Gastroesophageal sphincter (tissue), 4 donors: ENCODE measurements around the gene LLGL2. TPM values are rescaled to one million over a fixed set of nuclear protein-coding genes. Genes with fewer than 3 reads are reported as not detected.

Experiments
- ATAC-seq: fragments of 150-250 bp; one replicate; pipeline ENCODE4 v1.9.1; 2016; ENCODE audit warnings: mild to moderate bottlenecking, moderate library complexity
- H3K27ac ChIP-seq, 4 donors: fragments of 200-600 bp; sonication (generic) in 3 of 4; 1 replicate in 3 of 4; 2 replicates in 1 of 4; pipeline ENCODE4 v1.5.1; 2016 to 2019
- H3K27me3 ChIP-seq: fragments of 200-600 bp; sonication (generic); one replicate; pipeline ENCODE4 v1.5.1; 2019
- H3K36me3 ChIP-seq, 2 donors: fragments of 200-600 bp; sonication (generic); one replicate each; pipeline ENCODE4 v1.5.1; 2019; ENCODE audit warnings: control low read depth in 1 of 2
- H3K4me1 ChIP-seq, 3 donors: fragments of 200-600 bp; sonication (generic); 1 replicate in 2 of 3; 2 replicates in 1 of 3; pipeline ENCODE4 v1.5.1; 2016 to 2019; ENCODE audit warnings: control low read depth in 2 of 3
- H3K4me3 ChIP-seq, 2 donors: fragments of 200-600 bp; sonication (generic); one replicate each; pipeline ENCODE4 v1.5.1; 2019; ENCODE audit warnings: mild to moderate bottlenecking in 1 of 2, moderate library complexity in 1 of 2
- H3K9me3 ChIP-seq, 3 donors: fragments of 200-600 bp; sonication (generic); one replicate each; pipeline ENCODE4 v1.5.1; 2017 to 2019; ENCODE audit warnings: control low read depth in 2 of 3
- EP300 ChIP-seq: sonication (generic); formaldehyde crosslinking; IDR thresholded peaks from one replicate; pipeline ENCODE4 v1.6.1; 2017; ENCODE audit warnings: antibody characterized with exemption, mild to moderate bottlenecking
- POLR2A ChIP-seq, 2 donors: fragments of 450-650 bp; IDR thresholded peaks; one replicate each; pipeline ENCODE4 v1.6.1; 2017; ENCODE audit warnings: antibody characterized with exemption in 2 of 2, mild to moderate bottlenecking in 2 of 2, moderate library complexity in 1 of 2
- POLR2AphosphoS5 ChIP-seq: sonication (generic); formaldehyde crosslinking; IDR thresholded peaks from one replicate; pipeline ENCODE4 v1.6.1; 2017; ENCODE audit warnings: antibody characterized with exemption
- WGBS, 2 donors: methylation state at CpG; one replicate each; pipeline ENCODE4 v1.1.5; 2018; ENCODE audit warnings: low coverage in 1 of 2; 5-methylcytosine and 5-hydroxymethylcytosine counted together
- total RNA-seq, 4 donors: library from RNA; depleted of rRNA; stranded (reverse); fragments of >200 nt; gene quantifications; one replicate each; pipeline ENCODE4 v1.1.0, GENCODE V29; 2016
- TF ChIP-seq, protein P1 (sequence below), 4 experiments: fragments of 200-600 bp in 2 of 4; fragments of 450-650 bp in 2 of 4; sonication (generic) in 1 of 4; IDR thresholded peaks; one replicate each; pipeline ENCODE4 v1.5.1; 2017 to 2019; ENCODE audit warnings: antibody characterized with exemption in 4 of 4, mild to moderate bottlenecking in 2 of 4, moderate library complexity in 2 of 4

Gene LLGL2
- total RNA-seq, 4 donors from 2014 or later = 2.3 to 7.9 (median 5.8) TPM

DNA sequence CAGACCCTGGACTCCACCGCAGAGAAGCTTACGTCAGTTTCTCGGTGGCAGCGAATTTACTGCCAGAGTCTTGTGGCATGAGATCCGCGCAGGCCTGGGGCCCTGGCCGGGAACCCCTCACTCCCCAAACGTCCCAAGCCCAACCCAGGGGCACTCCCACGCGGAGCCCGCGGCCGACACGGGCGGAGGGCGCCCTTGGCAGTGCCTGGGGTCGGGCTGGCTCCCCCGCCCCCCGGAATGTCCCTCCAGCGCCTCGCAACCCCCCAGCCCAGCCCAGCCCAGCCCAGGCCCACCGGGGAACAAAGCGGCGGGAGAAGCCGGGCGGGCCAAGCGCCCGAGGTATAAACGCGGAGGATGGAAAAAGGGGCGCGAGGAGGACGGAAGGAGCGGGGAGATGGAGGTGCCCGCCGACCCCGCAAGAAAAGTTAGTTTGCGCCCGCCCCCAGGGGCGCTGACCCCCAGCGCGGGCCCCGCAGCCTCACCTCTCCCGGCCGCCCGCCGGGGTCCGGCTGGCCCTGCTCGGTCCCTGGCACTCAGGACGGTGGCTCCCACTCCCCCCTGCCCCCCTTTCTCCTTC lies 10.5 kb upstream of the LLGL2 start:
- peak overlapping the region; percentile 89 to 96 for H3K4me3 ChIP-seq
- H3K4me1 ChIP-seq = peaks cover 0 to 74% (median 32%) of the 10 kb centered on the region in 3 donors
- no peaks in the 10 kb centered on the region for H3K9me3 ChIP-seq
- no peak for ATAC-seq
- H3K27ac ChIP-seq = peak overlapping the region; percentile 72 to 98 (median 90)
- H3K27me3 ChIP-seq = no peaks in the 10 kb centered on the region
- peaks cover 0 to 21% of the 10 kb centered on the region in 2 donors for H3K36me3 ChIP-seq
- TF ChIP-seq POLR2A (IDR thresholded peaks at IDR 0.05) = peak in 1 of 2 donors; percentile 22
- no peak for TF ChIP-seq POLR2AphosphoS5
- no peak for TF ChIP-seq EP300
- no CpG with 5 or more reads among the region's 50 CpGs for WGBS, 2 donors

DNA sequence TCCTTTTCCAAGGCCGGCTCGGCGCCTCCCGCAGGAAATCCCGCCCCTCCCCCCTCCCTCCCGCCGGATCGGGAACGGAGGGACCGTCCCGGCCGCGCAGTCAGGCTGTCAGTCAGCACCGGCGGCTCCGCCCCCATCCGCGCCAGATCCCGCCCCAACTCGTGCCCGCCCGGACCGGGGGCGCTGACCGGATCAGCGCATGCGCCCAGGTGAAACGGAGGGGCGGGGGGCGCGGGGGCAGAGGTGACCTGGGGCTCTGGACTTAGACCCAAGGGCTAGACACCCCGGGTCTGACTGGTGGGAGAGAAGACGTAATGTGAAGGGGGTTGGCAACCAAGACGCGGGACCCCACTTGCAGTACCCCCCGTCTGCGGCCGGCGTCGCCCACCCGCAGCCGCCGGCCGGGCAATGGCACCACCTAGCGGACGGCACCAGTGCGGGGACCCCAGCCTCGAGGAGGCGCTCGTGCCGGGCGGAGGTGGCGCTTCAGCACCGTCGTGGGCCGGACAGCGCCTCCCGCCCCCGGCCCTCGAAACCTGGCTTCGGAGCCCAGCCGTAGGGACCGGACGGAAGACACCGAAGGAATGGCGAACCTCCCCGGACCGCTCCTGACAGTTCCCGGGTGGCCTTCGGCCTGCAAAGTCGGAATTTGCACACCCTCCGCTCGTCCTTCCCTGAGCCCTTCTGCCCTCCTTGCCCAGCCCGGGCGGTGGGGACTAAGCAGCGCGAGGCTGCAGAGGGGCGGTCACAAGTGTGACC lies 9.8 kb upstream of the LLGL2 start, which contains the start of gene CASKIN2:
TSS of gene CASKIN2 (minus strand) at position 42 of the 759 bp plus-strand sequence. CDS start 1,733 bp downstream, outside the sequence.
- H3K27ac ChIP-seq = peak within 1 kb of the TSS; percentile 72 to 98 (median 90)
- no peaks in the 10 kb centered on the region for H3K9me3 ChIP-seq
- peak within 1 kb of the TSS; percentile 89 to 96 for H3K4me3 ChIP-seq
- WGBS, 2 donors = no CpG with 5 or more reads among the region's 78 CpGs
- TF ChIP-seq, protein P1, sequence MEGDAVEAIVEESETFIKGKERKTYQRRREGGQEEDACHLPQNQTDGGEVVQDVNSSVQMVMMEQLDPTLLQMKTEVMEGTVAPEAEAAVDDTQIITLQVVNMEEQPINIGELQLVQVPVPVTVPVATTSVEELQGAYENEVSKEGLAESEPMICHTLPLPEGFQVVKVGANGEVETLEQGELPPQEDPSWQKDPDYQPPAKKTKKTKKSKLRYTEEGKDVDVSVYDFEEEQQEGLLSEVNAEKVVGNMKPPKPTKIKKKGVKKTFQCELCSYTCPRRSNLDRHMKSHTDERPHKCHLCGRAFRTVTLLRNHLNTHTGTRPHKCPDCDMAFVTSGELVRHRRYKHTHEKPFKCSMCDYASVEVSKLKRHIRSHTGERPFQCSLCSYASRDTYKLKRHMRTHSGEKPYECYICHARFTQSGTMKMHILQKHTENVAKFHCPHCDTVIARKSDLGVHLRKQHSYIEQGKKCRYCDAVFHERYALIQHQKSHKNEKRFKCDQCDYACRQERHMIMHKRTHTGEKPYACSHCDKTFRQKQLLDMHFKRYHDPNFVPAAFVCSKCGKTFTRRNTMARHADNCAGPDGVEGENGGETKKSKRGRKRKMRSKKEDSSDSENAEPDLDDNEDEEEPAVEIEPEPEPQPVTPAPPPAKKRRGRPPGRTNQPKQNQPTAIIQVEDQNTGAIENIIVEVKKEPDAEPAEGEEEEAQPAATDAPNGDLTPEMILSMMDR (IDR thresholded peaks at IDR 0.05) = peak in 3 of 4 experiments; percentile 98 to 99 (median 99)
- TF ChIP-seq EP300 (no peak), POLR2A (IDR thresholded peaks at IDR 0.05) (no peak), POLR2AphosphoS5 (peak; percentile 33)
- peaks cover 0 to 22% of the 10 kb centered on the region in 2 donors for H3K36me3 ChIP-seq
- peak; percentile 90 for ATAC-seq
- peaks cover 0 to 67% (median 32%) of the 10 kb centered on the region in 3 donors for H3K4me1 ChIP-seq
- H3K27me3 ChIP-seq = no peaks in the 10 kb centered on the region

DNA sequence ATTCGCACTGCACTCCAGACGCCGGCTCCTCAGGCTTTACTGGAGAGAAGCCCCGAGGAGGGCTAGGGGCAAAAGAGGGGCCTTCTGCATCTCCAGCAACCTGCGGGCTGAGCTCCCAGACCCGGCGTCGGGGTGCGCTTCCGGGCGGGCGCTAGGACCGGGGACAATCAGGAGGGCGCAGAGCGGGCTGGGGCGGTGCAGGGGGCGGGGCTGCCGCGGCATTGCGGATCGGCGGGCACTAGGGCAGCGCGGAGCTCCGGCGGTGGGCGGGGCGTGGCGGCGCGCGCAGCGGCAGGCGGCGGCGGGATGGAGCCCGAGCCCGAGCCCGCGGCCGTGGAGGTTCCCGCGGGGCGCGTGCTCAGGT lies 9.3 kb upstream of the LLGL2 start, which contains the start of gene TSEN54:
TSS of gene TSEN54 (plus strand) at position 274 of the 364 bp plus-strand sequence. CDS start at position 307, 33 bp downstream.
- Histone ChIP-seq H3K4me1 (peaks cover 0 to 61% (median 32%) of the 10 kb centered on the region in 3 donors), H3K4me3 (peak within 1 kb of the TSS; percentile 89 to 96), H3K36me3 (peaks cover 0 to 27% of the 10 kb centered on the region in 2 donors), H3K27ac (peak within 1 kb of the TSS; percentile 72 to 98 (median 90)), H3K9me3 (no peaks in the 10 kb centered on the region), H3K27me3 (no peaks in the 10 kb centered on the region)
- ATAC-seq = peak; percentile 90
- TF ChIP-seq, protein P1 (IDR thresholded peaks at IDR 0.05) = no peak
- TF ChIP-seq EP300 = no peak
- no peak for TF ChIP-seq POLR2AphosphoS5
- TF ChIP-seq POLR2A (IDR thresholded peaks at IDR 0.05) = peak in 1 of 2 donors; percentile 47
- WGBS, 2 donors = no CpG with 5 or more reads among the region's 45 CpGs

DNA sequence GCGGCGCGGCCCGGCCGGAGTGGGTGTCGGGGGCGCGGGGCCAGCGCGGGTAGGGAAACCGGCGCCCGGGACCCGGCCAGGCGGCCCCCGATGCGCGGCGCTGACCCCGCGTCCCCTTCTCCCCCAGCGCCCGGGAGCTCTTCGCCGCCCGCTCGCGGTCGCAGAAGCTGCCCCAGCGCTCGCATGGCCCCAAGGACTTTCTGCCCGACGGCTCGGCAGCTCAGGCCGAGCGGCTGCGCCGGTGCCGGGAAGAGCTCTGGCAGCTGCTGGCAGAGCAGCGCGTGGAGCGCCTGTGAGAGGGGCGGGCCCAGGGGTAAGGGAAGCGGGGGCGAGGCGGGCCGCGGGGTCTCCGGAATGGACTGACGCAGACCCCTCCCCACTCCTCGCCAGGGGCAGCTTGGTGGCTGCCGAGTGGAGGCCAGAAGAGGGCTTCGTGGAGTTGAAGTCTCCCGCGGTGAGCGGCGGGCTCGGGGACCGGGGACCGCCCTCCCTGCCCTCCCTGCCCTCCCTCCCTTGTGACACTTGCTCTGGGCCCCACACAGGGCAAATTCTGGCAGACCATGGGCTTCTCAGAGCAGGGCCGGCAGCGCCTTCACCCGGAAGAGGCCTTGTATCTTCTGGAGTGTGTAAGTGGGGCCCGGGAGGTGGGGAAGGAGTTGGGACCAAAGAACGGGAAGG lies 8.7 kb upstream of the LLGL2 start:
- peak; percentile 4 for ATAC-seq

More for the DNA sequence above, 8.7 kb upstream of the LLGL2 start:
- no peaks in the 10 kb centered on the region for H3K9me3 ChIP-seq
- H3K36me3 ChIP-seq = peaks cover 0 to 32% of the 10 kb centered on the region in 2 donors
- H3K4me3 ChIP-seq = peak overlapping the region; percentile 66 to 96
- no CpG with 5 or more reads among the region's 65 CpGs for WGBS, 2 donors
- no peaks in the 10 kb centered on the region for H3K27me3 ChIP-seq
- H3K27ac ChIP-seq = peak overlapping the region; percentile 13 to 98 (median 90)
- H3K4me1 ChIP-seq = peaks cover 0 to 56% (median 30%) of the 10 kb centered on the region in 3 donors
- no peak for TF ChIP-seq EP300
- TF ChIP-seq, protein P1 (IDR thresholded peaks at IDR 0.05) = no peak
- no peak for TF ChIP-seq POLR2AphosphoS5
- no peak for TF ChIP-seq POLR2A (IDR thresholded peaks at IDR 0.05)
